NCI-H524 treated with DMSO at 0.1 percent for 48 hours (cell line): ENCODE results near the gene PCYT1A.
"Not testable (repeated sequence)": the region's sequence is repeated elsewhere in the genome, so short reads cannot be mapped to it uniquely, and the experiment has no call there.

Source experiments
- DNase-seq: peaks from one replicate; lab custom pipeline; 2025; lab: John Stamatoyannopoulos, UW

PCYT1A gene

GRCh38 chr3:196287440-196288140 is at the start of gene PCYT1A:
Gene PCYT1A (minus strand): TSS chr3:196287726. CDS start chr3:196270531, 17,195 bp downstream.
- peak; percentile 93 for DNase-seq

- DNase-seq, result peak; percentile 34
These were observed 49.0 kb upstream of the PCYT1A start for GRCh38 chr3:196336319-196337145.

- no peak for DNase-seq
These were observed 48.0 kb upstream of the PCYT1A start for GRCh38 chr3:196335503-196335948.

- DNase-seq, result no peak
These were observed 47.5 kb upstream of the PCYT1A start for GRCh38 chr3:196334982-196335381.

- DNase-seq, result no peak
These were observed 44.6 kb upstream of the PCYT1A start for GRCh38 chr3:196332168-196332567.

- no peak for DNase-seq
These were observed 39.9 kb upstream of the PCYT1A start for GRCh38 chr3:196327405-196327804.

- no peak for DNase-seq
These were observed 39.4 kb upstream of the PCYT1A start for GRCh38 chr3:196326936-196327335.

GRCh38 chr3:196323691-196324090 is 36.2 kb upstream of the PCYT1A start:
- DNase-seq, result peak; percentile 67

GRCh38 chr3:196323016-196323415 is 35.5 kb upstream of the PCYT1A start:
- DNase-seq, result no peak

GRCh38 chr3:196321162-196321561 is 33.6 kb upstream of the PCYT1A start:
- DNase-seq, result no peak

- no peak for DNase-seq
These were observed 32.6 kb upstream of the PCYT1A start for GRCh38 chr3:196320137-196320536.

GRCh38 chr3:196317687-196318467 is 30.4 kb upstream of the PCYT1A start, which contains the start of gene DYNLT2B:
Gene DYNLT2B (minus strand): TSS chr3:196318240. CDS start chr3:196318152, 88 bp downstream.
- DNase-seq, result peak; percentile 47

GRCh38 chr3:196316799-196317686 is 29.5 kb upstream of the PCYT1A start:
- not testable (repeated sequence) for DNase-seq

GRCh38 chr3:196315821-196316220 is 28.3 kb upstream of the PCYT1A start:
- DNase-seq, result no peak

GRCh38 chr3:196314597-196314996 is 27.1 kb upstream of the PCYT1A start:
- no peak for DNase-seq

- not testable (repeated sequence) for DNase-seq
These were observed 26.6 kb upstream of the PCYT1A start for GRCh38 chr3:196314086-196314485.

GRCh38 chr3:196302960-196303359 is 15.4 kb upstream of the PCYT1A start:
- DNase-seq, result not testable (repeated sequence)

- DNase-seq, result not testable (repeated sequence)
These were observed 15.0 kb upstream of the PCYT1A start for GRCh38 chr3:196302551-196302950.

GRCh38 chr3:196298521-196298920 is 11.0 kb upstream of the PCYT1A start:
- DNase-seq, result no peak

- no peak for DNase-seq
These were observed 4.9 kb upstream of the PCYT1A start for GRCh38 chr3:196292286-196292923.

GRCh38 chr3:196288141-196288460 is 575 bp upstream of the PCYT1A start:
- DNase-seq, result no peak
